Ishikawa (cell line): ENCODE results near the gene TNFSF12.

Experiments used
- CREB1 ChIP-seq: IDR thresholded peaks from 2 replicates; pipeline ENCODE4 v1.6.1; 2012; ENCODE audit warnings: low read depth
- EGR1 ChIP-seq: IDR thresholded peaks from 2 replicates; pipeline ENCODE4 v1.6.1; 2012
- EP300 ChIP-seq: IDR thresholded peaks from 2 replicates; pipeline ENCODE4 v1.6.1; 2012; ENCODE audit warnings: borderline replicate concordance
- FOXM1 ChIP-seq: IDR thresholded peaks from 2 replicates; pipeline ENCODE4 v1.6.1; 2012; ENCODE audit warnings: low read depth, borderline replicate concordance
- NFIC ChIP-seq: IDR thresholded peaks from 2 replicates; pipeline ENCODE4 v1.6.1; 2012
- RAD21 ChIP-seq: IDR thresholded peaks from 2 replicates; pipeline ENCODE4 v1.6.1; 2012; ENCODE audit warnings: low read depth
- TAF1 ChIP-seq: IDR thresholded peaks from 2 replicates; pipeline ENCODE4 v1.6.1; 2012; ENCODE audit warnings: low read depth, mild to moderate bottlenecking
- TCF12 ChIP-seq: IDR thresholded peaks from 2 replicates; pipeline ENCODE4 v1.6.1; 2012; ENCODE audit warnings: low read depth
- TEAD4 ChIP-seq: IDR thresholded peaks from 2 replicates; pipeline ENCODE4 v1.6.1; 2012
- YY1 ChIP-seq: IDR thresholded peaks from 2 replicates; pipeline ENCODE4 v1.6.1; 2012; ENCODE audit warnings: low read depth
- ZBTB7A ChIP-seq: IDR thresholded peaks from 2 replicates; pipeline ENCODE4 v1.6.1; 2012; ENCODE audit warnings: low read depth
- TF ChIP-seq, protein P1 (sequence below): IDR thresholded peaks from 2 replicates; pipeline ENCODE4 v1.6.1; 2012; ENCODE audit warnings: low read depth, mild to moderate bottlenecking
- TF ChIP-seq, protein P2 (sequence below): IDR thresholded peaks from 2 replicates; pipeline ENCODE4 v1.6.1; 2012
- TF ChIP-seq, protein P3 (sequence below): IDR thresholded peaks from 2 replicates; pipeline ENCODE4 v1.6.1; 2012

- TF ChIP-seq, protein P1, sequence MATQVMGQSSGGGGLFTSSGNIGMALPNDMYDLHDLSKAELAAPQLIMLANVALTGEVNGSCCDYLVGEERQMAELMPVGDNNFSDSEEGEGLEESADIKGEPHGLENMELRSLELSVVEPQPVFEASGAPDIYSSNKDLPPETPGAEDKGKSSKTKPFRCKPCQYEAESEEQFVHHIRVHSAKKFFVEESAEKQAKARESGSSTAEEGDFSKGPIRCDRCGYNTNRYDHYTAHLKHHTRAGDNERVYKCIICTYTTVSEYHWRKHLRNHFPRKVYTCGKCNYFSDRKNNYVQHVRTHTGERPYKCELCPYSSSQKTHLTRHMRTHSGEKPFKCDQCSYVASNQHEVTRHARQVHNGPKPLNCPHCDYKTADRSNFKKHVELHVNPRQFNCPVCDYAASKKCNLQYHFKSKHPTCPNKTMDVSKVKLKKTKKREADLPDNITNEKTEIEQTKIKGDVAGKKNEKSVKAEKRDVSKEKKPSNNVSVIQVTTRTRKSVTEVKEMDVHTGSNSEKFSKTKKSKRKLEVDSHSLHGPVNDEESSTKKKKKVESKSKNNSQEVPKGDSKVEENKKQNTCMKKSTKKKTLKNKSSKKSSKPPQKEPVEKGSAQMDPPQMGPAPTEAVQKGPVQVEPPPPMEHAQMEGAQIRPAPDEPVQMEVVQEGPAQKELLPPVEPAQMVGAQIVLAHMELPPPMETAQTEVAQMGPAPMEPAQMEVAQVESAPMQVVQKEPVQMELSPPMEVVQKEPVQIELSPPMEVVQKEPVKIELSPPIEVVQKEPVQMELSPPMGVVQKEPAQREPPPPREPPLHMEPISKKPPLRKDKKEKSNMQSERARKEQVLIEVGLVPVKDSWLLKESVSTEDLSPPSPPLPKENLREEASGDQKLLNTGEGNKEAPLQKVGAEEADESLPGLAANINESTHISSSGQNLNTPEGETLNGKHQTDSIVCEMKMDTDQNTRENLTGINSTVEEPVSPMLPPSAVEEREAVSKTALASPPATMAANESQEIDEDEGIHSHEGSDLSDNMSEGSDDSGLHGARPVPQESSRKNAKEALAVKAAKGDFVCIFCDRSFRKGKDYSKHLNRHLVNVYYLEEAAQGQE, result no peak
- TF ChIP-seq, protein P2, sequence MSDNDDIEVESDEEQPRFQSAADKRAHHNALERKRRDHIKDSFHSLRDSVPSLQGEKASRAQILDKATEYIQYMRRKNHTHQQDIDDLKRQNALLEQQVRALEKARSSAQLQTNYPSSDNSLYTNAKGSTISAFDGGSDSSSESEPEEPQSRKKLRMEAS, result no peak
- TF ChIP-seq EP300, result no peak
- no peak for TF ChIP-seq CREB1
- no peak for TF ChIP-seq ZBTB7A
- TF ChIP-seq FOXM1, result no peak
- no peak for TF ChIP-seq YY1
- TF ChIP-seq TEAD4, result no peak
- no peak for TF ChIP-seq RAD21
- TF ChIP-seq, protein P3, sequence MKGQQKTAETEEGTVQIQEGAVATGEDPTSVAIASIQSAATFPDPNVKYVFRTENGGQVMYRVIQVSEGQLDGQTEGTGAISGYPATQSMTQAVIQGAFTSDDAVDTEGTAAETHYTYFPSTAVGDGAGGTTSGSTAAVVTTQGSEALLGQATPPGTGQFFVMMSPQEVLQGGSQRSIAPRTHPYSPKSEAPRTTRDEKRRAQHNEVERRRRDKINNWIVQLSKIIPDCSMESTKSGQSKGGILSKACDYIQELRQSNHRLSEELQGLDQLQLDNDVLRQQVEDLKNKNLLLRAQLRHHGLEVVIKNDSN, result no peak
- TF ChIP-seq TCF12, result no peak
- no peak for TF ChIP-seq TAF1
- no peak for TF ChIP-seq EGR1
- TF ChIP-seq NFIC, result no peak
These were observed 44.4 kb downstream of the TNFSF12 start for GRCh38 chr17:7593296-7593695.
